Lung microvascular endothelial cell (primary cell): ENCODE data around the gene FLT3LG. TPM values are rescaled to one million over a fixed set of nuclear protein-coding genes. Genes with fewer than 3 reads are reported as not detected.
"Not testable (repeated sequence)": the region's sequence is repeated elsewhere in the genome, so short reads cannot be mapped to it uniquely, and the experiment has no call there.

ENCODE experiments used
- DNase-seq, 2 donors: peaks; one replicate each; pipeline versions ENCODE4 v3.0.0 to v3.0.0-alpha.2; 2010; ENCODE audit warnings: low read depth in 2 of 2
- total RNA-seq: library from RNA; depleted of rRNA; stranded (reverse); fragments of >200 nt; gene quantifications from 2 replicates; pipeline ENCODE4 v1.2.1, GENCODE V29; 2014

FLT3LG gene
- total RNA-seq, 1 donor from 2014 or later, result 0.79 TPM

DNA sequence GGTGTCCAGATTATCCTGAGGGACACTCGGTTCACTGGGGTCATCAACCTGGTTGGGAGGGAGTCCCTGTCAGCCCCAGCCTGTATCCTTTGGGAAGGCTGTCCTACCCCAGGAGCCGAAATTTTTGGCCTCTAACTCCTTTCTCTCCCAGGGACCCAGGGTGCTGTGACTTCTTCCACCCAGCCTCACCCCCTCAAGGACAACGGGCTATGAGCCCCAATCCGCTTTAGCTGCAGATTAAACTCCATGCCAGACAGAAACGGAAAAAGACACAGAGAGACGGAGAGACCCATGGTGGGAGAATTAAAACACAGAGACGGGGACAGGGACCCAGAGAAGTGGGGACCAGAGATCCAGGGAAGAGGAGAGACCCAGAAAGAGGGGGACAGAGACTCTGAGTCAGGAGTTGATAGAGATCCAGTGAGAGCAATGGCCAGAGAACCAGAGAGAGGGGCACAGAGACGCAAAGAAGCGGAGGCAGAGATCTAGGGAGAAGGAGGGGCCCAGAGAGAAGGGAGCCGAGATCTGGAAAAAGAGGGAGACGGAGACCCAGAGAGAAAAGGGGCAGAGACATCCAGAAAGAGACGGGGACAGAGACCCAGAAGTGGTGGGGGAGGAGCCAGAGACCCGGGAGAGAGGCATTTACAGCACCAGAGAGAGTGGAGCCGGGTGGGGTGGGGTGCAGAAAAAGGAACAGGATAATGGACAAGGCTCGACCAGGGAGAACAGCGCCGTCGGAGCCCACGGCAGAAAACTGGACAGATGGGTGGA lies 33.4 kb upstream of the FLT3LG start:
- DNase-seq, result no peak

DNA sequence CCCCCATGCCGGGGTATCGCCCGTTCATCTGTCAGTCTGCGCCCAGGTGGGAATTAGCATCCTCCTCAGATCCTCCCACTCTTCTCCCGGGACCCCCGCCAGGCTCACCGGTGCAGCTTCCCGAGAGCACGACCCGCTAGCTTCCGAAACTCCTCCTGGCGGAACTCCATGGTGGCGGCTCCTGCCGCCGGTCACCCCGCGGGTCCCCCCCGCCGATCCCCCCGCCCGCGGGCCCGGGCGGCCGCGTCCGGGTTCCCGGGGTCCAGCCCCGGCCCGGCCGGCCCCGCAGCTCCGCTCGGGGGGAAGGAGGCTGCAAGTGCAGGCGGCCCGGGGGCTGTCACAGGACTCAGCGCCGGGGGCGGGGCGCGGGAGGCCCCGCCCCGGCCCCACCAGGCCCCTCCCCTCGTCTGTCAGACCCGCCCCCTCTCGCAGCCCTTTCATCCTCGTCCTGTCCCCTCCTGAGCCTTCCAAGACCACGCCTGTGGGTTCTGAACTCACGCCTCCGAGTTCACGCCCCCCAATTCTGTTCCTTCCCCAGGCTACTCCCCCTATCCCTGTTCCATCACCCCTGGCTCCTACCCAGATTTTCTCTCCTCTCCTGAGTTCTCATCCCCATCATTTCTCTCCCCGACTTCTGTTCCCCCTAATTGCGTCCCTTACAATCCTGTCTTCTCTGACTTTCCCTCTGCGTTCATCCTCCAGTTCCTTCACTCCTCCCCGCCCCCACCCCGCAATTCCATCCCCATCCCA lies 32.6 kb upstream of the FLT3LG start, which contains the start of gene SLC17A7:
TSS of gene SLC17A7 (minus strand) at position 318 of the 750 bp plus-strand sequence. CDS start at position 170, 148 bp downstream.
- peak in 1 of 2 donors; percentile 20 for DNase-seq

DNA sequence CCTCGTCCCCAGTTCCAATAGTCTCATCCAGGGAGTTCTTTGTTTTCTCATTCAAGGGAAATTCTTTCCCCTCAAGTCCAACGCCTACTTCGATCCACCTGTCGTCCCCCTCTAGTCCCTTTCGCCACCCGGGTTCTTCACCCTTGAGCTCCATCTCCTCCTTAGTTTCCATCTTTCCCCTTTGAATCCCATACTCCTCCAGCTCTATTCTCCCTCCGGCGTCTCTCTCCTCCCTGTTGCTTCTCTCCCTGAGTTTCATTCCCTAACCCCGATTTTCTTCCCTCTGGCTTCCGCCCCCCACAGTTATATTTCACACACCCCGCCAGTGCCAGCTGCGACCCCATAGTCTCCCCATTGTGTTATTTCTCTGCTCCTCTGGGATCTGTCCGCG lies 32.1 kb upstream of the FLT3LG start:
- no peak for DNase-seq

DNA sequence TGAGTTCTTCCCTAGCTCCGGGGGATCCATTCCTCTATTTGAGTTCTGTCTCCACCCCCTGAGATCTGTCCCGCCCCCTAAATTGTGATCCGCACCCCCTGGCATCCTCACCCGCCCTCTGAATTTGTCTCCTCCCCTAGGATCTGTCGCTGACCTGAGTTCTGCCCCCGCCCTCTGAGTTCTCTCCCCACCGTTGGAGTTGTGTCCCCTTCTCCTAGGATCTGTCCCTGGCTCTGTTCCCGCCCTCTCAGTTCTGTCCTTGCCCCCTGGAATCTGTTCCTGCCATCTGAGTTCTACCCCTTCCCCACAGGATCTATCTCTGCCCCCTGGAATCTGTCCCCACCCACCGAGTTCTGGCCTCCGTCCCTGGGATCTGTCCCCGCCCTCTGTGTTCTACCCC lies 31.7 kb upstream of the FLT3LG start:
- no peak for DNase-seq

DNA sequence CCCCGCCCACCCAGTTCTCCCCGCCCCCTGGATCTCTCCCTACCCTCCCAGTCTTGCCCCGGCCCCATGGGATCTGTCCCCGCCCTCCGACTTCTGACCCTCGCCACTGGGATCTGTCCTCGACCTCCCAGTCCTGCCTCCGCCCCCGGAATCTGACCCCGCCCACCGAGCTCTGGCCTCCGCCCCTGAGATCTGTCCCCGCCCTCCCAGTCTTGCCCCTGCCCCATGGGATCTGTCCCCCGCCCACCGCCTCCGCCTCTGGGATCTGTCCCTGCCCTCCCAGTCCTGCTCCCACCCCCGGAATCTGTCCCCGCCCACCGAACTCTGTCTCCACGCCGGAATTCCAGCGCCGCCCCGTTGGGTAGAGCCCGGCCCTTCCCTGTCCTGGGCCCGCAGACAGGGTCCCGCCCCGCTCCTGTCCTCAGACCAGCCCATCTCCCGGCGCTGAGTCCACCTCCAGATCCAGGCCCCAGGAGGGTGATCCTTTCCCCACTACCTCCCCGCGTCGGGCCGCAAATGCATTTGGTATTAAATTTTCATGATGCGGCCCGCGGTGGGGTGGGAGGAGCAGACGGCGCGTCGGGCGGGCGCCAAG lies 31.1 kb upstream of the FLT3LG start:
- peak; percentile 83 to 91 for DNase-seq

DNA sequence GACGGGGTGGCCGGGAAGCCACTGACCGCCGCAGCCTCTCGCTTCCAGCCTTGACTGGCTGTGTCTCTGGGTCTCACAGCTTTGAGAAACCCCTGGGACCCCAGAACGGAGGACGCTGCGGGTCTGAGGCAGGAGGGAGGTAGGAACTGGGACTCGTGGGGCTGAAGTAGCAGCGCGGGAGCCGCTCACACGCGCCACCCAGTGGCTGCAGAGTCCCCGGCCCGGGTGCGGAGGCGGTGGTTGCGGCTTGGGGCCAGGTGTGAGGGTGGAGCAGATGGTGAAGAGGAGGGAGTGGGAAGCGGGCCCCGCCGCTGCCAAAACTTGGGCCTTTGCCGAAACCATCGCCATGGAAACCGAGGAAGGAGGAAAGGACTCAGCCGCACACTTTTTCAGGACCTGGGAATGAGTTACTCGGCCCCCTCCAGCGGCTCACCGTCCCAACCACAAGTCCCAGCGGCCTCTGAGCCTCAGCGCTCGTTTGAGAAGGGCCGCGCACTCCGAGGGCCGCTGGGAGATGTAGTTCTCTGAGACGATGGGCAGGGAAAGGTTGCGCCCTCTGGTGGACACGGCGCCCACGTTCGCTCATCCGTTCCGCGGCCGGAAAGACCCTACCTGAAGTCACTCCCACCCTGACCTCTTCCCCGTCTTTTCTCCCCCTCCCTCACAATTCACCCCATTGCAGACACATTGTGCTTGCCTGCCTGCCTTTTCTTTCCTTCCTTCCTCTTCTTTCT lies 30.5 kb upstream of the FLT3LG start:
- DNase-seq, result peak; percentile 93 to 96

DNA sequence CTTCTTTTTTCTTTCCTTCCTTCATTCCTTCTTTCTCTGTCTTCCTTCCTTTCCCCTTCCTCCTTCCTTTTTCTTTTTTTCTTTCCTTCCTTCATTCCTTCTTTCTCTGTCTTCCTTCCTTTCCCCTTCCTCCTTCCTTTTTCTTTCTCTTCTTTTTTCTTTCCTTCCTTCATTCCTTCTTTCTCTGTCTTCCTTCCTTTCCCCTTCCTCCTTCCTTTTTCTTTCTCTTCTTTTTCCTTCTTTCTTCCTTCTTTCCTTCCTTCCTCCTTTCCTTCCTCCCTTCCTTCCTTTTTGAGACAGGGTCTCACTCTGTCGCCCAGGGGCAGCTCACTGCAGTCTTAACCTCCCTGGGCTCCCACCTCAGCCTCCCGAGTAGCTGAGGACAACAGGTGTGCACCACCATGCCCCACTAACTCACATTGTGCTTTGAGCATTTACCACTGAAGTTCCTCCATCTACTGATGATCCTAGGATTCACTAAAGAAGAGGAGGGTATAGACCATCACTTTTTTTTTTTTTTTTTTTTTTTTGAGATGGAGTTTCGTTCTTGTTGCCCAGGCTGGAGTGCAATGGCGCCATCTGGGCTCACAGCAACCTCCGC lies 29.8 kb upstream of the FLT3LG start:
- DNase-seq, result not testable (repeated sequence)

DNA sequence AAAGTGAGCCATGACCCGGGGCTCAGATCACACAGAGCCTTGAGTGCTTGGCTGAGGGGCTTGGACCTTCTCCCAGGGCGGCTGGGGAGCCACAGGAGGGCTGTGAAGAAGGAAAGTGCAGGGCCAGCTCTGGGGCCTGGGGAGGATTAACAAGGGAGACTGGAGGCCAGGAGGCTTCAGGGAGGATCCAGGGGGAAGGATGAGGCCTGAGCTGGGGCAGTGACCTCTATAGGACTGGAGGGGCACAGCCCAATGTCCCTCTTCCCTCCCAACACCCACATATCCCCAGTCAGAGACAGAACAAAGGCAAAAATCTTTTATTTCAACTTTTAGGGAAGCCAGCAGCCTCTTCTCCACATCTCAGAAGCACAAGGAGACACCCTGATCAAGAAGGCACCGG lies 28.0 kb upstream of the FLT3LG start:
- DNase-seq, result no peak

DNA sequence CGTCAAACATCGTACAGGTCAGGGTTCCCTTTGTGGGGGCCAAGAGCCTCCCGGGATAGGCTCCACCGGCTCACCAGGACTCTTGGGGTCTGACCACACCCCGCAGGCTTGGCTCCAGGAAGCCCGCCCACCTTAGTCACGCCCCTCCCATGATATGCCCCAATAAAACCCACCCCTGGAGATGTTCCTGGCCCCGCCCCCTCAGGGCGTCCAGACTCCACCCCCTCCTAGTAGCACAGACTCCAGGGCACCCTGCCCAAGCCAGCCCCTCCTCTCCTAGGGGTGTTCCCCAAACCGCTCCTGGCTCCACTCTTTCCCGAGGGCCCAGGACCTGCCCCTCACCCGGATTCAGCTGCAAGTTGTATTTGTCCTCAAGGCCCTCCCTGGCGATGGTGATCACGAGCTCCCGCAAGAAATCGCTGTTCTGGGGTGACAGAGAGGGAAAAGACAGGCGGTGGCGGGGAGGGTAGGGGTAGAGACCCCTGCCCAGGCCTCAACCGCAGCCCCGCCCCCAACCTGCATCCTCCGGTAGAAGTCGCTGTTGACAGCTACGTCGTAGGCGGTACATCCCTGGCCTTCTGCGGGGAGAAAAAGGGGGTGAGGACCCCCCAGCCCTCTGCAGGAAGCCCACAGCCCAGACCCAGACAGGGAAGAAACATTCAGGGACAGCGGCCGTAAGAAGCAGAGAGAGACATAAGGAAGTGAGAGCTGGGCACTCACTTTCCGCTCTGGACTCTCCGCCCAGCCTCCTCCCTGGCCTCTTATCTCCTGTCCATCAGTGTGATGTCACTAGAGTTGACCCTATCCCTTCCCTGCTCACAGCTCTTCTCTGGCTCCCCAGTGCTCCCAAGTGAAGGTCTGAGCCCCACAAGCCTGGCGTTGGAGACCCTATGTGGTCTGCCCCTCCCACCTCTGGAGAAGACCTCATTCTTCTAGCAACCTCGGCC lies 26.3 kb upstream of the FLT3LG start:
- DNase-seq, result no peak

DNA sequence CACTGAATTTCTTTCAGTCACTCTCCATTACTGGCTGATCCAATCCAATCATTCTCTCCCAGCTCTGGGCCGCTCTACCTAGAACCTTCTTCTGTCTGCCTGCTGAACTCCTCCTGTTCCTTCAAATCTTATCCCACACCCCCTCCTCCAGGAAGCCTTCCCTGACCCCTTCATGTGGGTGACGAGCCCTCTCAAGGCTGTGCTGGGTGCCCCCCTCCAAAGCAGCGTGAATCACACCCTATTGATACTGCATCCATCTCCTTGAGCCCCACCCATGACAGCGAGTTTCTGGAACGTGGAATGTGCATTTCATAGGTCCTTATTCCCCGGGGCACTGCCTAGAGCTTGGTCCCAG lies 25.6 kb upstream of the FLT3LG start:
- no peak for DNase-seq

DNA sequence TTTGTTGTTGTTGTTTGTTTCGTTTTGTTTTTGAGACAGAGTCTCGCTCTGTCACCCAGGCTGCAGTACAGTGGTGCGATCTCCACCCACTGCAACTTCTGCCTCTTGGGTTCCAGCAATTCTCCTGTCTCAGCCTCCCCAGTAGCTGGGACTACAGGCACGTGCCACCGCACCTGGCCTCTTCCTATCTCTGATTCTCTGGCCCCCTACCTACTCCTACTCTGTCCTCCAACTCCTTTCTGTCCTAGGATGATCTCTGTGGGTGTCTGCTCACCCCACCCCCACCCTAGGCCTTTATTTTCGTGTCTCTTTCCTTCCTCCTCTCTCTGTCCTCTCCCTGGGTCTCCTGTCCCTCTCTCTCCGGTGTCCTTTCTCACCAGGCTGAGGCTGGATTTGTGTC lies 23.6 kb upstream of the FLT3LG start:
- DNase-seq, result no peak

DNA sequence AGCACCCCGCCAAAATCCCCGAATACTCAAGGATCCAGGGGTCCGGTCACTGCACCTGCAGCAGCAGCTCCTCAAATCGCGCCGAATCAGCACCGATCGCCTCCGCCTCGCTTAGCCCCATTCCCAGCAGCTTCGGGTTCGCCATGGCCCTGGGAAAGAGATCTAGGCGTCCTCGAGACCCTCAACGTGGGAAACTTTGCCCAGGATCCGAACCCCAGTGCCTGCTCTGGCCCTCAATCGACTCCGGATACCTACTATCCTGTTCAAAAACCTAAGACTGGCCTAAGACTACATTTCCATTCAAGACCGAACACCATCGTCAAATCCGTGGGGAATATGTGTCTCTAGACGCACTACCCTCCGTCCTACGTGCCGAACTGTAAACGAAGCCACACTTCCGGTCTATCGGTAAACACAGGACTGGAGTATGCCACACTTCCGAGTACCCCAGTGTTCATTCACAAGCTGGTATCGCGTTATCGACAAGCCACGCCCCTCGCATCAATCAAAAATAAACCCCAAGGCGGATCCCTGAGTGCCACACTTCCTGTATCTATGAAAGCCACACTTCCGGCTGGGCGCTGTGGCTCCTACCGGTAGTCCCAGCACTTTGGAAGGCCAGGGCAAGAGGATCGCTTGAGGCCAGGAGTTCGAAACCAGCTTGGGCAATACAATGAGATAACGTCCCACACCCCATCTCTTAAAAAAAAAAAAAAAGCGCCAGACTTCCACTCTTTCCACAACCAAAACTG lies 22.4 kb upstream of the FLT3LG start, which contains the start of gene PIH1D1:
TSS of gene PIH1D1 (minus strand) at position 385 of the 752 bp plus-strand sequence. CDS start at position 145, 240 bp downstream.
- DNase-seq, result peak; percentile 99

DNA sequence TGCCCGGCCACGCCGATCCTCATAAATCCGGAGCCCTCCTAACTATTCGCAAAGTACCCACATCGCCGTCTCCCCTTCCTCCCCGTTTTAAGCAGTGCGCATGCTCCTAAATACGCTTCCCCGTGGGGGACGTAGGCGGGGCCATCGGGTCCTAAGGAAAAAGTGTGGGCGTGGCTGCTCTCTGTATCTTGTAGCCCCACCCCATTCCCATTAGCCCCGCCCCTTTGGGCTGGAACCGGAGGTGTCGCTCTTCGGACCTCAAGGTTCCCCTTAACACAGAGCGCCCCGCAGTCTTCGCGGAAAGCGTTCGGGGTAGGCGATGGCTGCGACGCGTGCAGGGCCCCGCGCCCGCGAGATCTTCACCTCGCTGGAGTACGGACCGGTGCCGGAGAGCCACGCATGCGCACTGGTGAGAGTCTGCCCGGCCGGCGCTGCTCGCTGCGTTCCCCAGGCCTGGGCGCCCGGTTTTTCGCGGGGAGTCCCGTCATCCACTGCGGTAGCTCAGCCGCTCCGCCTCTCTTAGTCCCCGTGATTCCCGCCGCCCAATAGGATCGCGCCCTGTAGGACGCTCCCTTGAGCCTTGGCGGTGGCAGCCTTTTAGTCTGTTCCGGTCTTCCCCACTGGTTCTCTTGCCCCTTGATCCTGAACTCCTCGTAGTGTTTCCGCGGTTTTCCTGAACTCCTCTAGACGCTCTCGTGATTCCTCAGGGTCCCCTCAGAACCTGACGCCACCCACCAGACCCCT lies 20.8 kb upstream of the FLT3LG start, which contains the start of gene ALDH16A1:
TSS of gene ALDH16A1 (plus strand) at position 213 of the 744 bp plus-strand sequence. CDS start at position 320, 107 bp downstream.
- DNase-seq, result peak; percentile 99

DNA sequence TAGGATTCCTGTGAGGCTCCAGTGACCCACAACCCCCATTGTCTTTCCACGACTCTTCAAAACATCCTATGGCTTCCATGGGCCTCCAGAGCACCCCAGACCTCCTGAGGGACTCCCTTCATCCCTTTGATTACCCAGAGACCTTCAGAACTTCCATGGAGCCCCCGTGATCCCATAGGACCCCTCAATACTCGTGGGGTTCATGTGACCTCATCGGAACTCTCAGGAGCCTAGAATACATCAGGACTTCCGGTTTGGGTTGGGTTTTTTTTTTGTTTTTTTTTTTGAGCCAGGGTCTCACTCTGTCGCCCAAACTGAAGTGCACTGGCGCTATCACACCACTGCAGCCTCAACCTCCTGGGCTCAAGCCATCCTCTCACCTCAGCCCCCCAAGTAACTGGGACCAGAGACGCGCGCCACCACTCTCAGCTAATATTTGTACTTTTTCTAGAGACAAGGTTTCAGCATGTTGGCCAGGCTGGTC lies 20.2 kb upstream of the FLT3LG start:
- no peak for DNase-seq

DNA sequence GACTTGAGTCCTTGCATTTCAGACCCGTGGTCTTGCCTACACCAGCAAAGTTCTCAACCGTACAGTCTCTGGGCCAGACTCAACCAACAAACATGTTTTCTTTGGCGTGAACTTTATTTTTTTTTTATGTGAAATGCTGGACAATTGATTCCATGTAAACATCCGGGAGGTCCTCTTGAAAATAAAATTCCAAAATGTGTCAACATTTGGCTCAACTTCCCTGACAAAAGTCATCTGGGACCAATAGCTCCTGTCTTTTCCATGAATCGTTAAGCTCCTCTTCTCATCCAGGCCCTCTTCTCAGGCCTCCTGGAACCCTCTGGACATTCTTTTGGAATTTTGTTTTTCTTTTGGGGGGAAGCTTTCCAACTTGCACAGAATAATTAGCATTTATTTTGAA lies 18.2 kb upstream of the FLT3LG start:
- DNase-seq, result peak in 1 of 2 donors; percentile 18

DNA sequence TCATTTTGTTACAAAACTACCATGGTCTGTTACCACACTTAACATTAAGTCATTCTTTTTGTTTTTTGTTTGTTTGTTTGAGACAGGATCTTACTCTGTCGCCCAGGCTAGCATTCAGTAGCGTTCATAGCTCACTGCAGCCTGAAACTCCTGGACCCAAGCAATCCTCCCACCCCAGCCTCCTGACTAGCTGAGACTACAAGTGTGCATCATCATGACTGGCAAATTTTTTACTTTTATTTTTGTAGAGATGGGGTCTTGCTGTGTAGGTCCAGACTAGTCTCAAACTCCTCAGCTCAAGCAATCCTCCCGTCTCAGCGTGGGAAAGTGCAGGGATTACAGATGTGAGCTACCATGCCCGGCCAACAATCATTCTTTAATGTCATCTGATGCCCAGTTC lies 17.7 kb upstream of the FLT3LG start:
- no peak for DNase-seq

DNA sequence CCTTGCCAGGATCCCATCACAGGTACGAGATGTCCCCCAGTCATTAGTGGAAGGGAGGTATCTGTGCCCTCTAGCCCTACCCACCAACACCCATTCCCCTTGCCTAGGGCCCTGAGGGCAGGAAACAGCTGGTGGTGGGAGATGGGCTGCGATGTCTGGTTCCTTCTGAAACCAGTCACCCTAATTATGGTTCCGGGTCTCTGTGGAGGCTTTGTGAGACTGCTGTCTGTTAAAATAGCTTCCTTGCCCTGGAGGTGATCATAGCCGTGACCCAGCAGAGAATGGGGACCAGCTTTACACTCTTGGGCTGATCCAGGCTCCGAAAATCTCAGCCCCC lies 15.5 kb upstream of the FLT3LG start:
- no peak for DNase-seq

DNA sequence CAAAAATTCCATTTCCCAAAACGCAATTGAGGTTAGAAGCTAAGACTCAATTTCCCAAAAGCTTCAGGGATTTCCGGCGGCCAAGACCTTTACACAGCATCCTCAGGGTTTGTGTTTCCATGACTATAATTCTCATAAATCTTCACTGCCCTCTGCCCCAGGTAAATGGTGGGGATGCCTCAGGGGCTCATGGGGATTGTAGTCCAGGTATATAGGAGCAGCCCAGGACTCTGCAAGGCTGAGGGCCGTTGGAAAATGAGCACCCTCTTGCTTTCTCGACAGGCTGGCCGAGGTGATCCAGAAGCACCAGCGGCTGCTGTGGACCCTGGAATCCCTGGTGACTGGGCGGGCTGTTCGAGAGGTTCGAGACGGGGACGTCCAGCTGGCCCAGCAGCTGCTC lies 14.6 kb upstream of the FLT3LG start:
- no peak for DNase-seq
